GM21717 (cell line): Measurements from ENCODE around the gene USB1.

Source experiments
- ATAC-seq: cut with Tn5 transposase; IDR thresholded peaks from one replicate; pipeline ENCODE4 v1.9.1; 2021; ENCODE audit warnings: mild to moderate bottlenecking, moderate library complexity; ENCODE audit not compliant: unreplicated experiment

USB1 gene, protein sequence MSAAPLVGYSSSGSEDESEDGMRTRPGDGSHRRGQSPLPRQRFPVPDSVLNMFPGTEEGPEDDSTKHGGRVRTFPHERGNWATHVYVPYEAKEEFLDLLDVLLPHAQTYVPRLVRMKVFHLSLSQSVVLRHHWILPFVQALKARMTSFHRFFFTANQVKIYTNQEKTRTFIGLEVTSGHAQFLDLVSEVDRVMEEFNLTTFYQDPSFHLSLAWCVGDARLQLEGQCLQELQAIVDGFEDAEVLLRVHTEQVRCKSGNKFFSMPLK

DNA sequence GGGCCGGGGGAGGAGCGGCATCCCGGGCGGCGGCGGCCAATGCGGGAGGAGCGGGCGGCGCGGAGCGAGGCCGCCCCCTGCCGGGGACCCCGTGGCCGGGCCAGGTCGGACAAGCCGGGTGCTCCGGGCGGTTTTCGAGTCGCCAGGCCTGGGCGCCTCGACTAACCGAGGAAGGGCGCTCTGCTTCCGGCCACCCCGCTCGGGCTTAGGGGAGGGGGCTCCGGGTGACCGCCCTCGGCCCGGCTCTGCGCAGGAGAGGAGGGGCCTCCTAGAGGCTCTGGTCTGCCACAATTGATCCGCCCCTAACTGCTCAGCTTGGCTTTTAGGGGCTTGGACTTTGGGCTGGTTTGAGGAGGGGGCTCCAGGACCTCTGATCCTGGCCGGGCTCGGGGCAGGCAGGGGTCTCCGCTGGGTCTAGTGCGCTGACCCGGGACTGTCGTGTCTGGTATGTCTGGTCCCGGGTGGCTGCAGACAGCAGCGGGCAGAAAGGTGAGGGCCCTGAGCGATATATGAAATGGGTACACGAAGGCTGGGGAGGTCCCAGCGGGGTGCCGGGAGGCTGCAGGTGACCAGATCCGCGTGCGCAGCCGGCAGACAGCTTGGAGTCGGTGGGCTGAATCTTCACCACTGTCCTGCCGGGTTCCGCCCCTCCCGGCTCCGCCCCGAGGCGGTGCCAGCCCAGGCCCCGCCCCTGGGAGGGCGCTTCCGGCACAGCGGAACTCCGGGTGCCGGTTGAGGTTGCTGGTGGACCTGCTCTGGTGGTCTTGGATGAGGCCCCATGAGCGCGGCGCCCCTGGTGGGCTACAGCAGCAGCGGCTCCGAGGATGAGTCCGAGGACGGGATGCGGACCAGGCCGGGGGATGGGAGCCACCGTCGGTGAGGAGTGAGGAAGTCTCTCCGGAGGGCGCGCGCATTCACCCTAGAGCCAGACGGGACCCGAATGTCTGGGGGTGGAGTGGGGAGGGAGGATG, at the start of gene USB1:
TSS of gene USB1 (plus strand) at position 702 of the 971 bp plus-strand sequence. CDS start at position 779, 77 bp downstream.
- ATAC-seq = peak; percentile 82

DNA sequence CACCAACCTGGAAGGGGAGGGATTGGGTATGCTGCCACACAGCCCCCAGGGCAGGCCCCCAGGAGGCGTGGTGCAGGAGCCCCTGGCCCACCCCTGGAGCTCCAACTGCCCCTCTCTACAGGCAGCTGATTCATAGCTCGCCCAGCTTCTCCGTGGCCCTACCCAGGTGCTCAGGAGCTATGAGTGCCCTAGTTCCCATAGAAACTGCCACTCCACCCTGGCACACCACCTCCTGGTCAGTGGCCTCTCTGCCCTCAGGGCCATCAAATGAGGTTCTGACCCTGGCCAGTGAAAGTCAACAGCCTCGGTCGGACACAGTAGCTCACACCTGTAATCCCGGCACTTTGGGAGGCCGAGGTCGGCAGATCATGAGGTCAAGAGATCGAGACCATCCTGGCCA, 48.3 kb upstream of the USB1 start:
- no peak for ATAC-seq

DNA sequence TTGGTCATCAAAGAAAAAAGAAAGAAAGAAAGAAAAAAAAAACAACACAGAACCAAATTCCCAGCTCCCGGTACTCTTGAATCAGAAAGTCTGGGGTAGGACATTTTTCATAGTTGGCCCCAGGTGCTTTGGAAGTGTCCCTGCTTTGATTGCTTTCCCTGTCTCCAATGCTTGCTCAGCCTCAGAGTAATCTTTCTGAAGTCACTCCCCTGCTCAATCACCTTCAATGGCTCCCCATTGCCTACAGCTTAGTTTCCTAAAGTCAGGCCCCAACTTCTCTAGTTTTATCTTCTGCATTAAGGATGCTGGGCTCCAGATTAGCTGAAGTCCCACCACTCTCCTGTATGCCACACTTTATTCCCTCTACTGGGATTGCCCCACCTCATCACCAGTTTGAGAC, 47.4 kb upstream of the USB1 start:
- no peak for ATAC-seq

DNA sequence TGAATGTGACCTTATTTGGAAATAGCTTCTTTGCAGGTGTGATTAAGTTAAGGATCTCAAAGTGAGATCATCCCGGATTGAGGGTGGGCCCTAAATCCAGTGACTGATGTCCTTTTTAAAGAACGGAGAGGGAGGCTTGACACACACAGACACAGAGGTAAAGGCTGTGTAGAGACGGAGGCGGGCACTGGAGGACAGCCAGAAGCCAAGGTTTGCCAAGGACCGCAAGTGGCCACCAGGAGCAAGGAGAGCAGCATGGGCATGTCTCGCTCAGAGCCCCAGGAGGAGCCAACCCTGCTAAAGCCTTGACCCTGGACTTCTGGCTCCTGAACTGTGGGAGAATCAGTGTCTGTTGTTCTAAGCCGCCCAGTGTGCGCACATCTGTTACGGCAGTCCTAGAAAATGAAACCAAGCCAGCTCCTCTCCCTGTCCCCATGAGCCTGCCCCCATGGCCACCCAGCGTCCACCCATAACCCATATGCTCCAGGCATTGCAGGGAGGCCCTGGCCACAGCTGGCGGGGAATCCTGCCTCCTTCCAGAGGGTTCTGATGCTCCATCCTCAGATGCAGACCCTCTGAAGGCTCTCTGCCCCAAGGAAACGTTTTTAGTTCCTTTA, 45.5 kb upstream of the USB1 start:
- ATAC-seq = no peak

DNA sequence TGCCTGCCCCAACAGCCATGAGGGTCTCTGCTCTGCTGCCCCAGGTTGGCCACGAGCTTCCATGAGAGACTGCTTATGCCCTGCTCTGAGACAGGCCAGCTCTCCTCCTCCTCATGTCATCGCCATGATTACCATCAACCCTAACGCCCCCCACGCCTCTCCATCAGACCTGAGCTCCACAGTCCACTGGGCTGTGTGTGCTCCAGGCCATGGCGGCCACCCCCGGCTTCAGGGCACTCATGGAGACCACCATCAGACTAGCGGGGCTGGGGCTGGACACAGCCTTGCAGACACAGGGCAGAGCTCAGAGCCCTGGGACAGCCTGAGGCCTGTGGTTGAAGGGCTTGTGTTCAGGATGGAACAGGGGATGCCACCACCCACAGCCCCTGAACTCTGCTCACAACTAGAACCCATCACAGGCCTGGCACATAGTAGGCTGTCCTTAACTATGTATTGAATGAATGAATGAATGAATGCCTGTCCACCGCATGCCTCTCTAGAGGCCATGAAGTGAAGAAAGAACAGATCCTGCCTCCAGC, 44.9 kb upstream of the USB1 start:
- ATAC-seq = no peak

DNA sequence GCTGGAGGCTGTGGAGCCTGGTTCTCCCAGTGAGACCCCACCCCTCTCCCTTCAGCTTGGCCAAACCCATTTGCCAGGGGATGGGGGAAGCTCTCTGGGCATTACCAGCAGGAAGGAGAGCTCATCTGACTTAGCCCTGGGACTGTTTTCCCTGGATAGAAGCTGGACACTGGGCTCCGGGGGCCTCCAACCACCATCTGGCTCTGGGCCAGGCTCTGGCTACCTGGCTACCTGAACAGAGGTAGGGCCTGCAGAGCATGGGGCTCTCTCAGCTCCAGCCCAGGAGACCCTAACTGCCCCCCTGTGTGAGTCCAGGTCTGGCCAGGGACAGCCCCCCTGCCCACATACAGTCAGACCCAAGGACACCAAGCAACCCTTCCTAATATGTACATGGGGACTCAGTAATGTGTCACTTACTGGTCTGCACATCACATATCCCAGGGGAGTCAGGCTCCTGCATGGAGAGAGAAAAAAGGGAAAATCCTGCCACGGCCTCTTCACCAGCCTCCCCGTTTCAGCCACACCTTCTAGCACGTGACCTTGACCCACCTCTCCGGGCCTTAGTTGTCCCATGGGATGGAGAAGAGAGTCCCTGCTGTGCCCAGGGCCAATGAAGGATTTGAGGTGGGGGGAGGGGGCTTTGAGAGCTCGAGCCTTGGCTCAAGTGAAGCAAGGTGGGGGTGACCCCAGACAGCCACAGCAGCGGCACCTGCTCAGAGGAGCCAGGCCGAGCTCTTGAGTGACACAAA, 44.1 kb upstream of the USB1 start:
- no peak for ATAC-seq

DNA sequence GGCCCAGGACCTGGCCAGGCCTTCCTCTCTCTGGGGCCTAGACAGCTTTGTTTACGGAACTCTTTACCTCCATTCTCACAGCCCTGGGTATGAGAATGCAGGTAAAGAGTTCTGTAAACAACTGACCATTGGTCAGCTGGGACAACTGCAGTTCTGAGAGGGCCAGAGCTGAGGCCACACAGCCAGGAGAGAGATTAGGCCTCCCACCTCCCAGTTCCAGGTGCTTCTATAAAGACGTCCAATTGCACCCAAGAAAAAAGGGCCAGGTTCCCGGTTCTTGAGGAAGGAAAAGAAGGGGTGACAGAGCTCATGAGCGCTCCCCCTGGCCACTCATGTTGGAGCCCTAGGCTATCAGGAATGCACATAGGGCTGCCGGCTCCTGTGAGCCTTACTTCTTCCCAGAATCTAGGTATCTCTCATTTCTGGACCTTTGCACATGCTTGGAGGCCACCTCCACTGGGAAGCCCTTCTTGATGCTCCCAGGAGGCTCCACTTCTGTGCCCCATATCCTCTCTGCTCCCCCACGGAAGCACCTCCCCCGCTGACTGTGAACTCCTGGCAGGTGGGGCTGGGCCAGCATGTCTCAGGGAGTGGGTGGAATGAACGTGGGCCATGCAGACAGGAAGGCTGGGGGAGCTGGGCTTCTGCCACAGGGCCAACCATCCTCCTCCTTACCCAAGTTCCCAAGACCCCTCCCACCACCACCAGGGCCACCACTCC, 43.4 kb upstream of the USB1 start:
- ATAC-seq = no peak

DNA sequence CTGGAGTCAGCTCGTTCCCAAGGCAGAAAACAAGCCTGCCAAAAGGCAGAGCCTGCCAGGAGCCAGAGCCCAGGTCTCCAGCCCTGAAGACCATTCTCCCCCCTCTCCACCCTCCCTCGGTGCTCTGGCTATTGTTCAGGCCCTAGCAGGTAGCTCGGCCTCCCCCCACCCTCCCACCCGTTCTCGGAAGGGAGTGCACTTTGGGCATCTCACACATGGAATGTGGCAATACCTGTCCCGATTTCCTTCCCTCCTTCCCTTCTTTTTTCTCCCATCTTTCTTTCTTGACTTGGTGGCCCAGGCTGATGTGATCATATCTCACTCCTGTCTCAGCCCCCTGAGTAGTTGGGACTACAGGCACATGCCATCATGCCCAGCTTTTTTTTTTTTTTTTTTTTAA, 42.7 kb upstream of the USB1 start:
- no peak for ATAC-seq

DNA sequence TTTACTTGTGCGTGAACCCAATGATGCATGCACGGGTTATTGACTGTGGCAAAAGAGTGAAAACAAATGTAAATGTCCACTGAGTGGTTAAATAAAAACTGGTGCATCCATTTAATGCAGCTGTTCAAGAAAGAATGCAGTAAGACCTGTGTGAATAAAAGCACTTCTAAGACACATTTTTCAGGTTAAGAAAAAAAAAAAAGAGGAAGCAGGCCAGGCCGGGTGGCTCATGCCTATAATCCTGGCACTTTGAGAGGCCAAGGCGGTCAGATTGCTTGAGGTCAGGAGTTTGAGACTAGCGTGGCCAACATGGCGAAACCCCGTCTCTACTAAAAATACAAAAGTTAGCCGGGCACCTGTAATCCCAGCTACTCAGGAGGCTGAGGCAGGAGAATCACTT, 42.1 kb upstream of the USB1 start:
- no peak for ATAC-seq

DNA sequence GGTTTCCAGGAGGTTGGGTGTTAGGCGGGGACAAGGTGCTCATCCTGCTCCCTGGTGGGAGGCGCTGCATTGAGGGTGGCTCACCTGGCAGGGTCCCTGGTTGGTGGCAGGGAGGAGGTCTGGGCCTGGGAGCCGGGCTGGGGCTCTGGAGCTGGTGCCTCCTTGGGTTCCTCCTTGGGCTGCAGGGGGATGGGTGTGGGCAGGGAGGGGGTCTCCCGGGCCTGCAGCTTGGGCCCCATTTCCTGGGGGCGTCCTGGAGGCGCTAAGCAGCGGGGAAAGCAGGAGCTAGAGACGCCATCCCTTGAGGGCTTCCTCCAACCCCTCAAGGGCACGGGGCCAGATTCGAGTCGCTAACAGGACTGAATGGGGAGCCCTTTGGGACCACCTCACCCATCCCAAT, 41.4 kb upstream of the USB1 start:
- ATAC-seq = no peak

DNA sequence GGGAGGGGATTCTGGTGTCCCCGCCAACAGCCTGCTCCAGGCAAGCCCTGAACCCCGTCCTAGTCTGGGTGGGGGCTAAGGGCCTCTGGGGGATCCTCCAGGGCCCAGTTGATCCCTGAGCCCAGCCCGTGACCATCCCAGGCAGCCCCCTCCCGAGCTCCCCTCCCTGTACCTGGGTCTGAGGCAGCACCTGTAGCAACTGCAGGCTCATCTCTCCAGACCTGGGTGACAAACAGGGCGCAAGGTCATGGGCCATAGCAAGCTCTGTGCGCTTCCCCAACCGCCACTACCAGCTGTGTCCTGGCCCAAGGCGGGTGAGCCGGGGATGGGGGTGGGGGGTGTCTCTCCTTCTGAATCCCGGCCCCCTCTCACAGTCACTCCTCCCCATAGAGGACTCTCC, 40.9 kb upstream of the USB1 start:
- ATAC-seq = no peak

DNA sequence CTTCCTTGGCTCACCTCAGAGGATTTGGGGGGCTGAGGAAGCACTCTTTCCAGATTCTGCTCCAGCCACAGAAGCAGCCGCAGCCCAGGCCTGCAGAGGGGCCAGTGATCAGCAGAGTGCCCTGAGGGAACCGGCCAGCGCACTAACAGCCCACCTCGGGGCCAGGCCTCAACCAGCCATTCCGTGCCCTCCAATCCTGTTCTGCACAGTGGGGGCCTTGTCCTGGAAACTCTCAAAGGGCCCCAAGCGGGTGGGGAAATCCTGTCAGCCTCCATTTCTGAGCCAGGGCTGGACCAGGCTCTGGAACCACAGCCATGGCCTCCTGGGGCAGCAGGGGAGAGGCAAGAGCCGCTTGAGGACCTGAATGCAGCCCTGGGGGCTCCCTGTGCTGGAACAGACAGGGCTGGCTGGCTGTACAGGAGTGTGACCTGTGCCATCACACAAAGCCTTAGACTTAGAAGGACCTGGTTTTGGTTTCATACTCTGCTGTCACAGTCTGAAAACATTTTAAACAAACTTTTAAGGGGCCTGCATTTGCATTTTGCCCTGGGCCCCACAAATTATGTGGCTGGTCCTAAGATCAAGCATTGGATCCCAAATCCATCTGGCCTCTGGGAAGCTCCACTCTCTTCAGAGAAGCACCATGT, 40.3 kb upstream of the USB1 start:
- ATAC-seq = no peak

DNA sequence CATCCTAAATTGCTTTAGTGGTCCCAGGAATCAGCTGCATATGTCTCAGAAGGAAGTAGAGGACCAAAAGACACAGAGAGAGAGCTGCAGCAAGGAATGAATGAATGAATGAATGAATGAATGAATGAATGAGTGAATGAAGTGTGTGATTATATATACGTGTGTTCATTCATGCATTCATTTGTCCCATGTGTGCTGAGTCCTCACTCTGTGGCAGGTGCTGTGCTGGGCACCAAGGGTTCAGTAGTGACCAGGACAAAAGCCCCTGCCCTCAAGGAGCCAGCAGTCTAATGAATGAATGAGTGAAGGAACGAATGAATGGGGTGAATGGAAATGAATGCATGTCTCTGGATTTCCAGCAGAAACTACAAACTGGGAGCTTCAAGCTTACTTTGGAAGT, 39.7 kb upstream of the USB1 start:
- no peak for ATAC-seq

DNA sequence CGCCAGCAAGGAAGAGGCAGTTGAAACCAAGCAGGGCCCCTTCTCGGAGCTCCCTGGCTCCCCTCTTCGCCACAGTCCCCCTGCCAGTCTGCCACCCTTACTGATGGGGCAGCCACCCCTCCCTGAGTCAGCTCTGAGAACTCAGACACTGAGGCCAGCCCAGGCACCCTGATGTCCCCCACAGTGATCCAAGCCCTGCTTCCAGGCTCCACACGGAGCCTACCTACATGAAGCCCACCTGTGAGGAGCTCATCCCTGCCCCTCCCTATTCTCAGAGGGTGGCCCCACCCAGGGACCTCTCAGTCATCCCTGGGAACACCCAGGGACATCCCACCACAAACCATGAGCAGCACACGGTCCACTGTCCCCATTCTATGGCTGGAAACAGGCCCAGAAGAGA, 39.2 kb upstream of the USB1 start:
- ATAC-seq = no peak

DNA sequence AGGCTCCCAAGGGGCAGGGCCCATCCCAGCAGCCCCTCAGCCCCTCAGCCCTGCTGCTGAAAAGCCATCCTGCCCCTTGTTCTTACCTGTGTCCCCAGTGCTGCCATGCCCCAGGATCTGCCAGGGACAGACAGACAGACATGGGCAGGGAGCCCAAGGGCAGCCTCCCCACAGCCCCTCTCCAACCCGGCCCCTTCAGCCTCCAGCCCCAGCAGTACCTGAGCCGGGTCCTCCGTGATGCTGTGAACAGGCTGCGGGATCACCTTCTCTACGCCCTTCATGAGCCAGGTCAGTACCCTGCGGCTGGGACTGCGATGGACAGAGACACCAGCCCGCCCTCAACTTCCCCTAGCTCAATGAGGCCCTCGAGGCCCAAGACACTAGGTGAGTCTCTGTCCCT, 38.5 kb upstream of the USB1 start:
- ATAC-seq = no peak

DNA sequence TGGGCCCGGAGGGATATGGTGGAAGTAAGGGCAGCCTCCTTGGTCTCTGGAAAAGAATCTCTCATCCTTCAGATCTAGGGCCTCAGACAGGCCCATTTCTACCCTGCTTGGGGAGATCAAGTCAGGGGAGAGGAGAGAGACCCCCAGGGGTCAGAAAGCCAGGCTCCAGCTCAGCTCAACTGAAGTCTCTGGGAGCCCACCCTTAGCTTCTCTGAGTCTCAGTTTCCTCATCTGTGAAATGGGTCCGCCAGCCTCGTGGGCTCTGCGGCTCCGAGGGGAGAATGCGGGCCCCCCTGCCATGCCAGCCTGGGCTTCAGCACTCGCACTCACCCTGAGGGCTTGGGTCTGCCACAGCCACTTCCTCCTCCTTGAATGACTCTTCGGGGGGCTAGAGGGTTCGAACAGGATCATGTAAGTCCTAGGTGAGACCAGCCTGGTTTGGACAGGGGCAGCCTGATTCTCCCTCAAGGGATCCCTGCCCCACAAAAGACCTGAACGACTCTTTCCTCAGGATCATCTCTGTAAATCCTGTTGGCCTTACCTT, 37.0 kb upstream of the USB1 start:
- ATAC-seq = no peak

DNA sequence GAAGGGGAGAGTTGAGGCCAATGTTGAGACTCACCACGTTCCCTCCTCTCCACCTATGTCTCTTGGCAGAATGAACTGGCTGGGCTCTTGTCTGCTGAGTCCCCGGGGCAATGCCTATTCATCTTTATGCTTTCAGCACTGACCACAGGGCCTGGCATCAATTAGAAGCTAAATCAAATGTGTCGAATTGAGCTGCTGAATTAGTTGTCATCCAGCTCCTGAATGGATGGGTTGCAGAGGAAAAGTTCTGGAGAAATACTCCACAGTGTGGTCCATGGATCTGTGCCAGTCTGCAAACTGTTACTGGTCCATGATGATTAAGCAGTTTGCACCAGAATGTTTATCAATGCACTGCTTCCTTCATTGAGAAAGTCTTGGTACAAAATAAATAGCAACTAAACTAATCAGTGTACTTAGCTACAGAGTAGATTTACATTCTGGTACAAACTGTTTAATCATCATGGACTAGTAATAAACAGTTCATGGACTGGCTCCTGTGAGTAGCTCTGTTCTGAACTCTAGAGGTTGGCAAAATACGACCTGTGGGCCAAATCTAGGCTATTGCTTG, 34.9 kb upstream of the USB1 start:
- no peak for ATAC-seq

DNA sequence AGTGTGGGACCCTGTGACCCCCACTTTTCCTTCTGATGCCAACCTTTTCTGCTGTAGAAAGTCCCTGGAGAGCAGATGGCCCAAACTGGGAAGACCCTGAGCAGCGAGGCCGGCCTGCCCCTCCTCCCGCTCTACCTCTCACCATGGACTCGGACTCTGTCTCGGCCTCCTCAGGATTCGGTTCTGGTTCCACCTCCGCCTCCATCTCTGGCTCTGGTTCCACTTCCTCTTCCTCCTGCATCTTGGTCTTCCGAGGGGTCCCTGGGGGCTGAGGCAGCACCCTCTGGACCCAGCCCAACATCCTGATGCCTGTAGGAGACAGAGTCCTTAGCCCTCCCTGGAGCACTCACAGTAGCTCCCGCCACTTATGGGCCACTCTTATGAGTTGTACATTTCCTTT, 34.2 kb upstream of the USB1 start:
- ATAC-seq = no peak

DNA sequence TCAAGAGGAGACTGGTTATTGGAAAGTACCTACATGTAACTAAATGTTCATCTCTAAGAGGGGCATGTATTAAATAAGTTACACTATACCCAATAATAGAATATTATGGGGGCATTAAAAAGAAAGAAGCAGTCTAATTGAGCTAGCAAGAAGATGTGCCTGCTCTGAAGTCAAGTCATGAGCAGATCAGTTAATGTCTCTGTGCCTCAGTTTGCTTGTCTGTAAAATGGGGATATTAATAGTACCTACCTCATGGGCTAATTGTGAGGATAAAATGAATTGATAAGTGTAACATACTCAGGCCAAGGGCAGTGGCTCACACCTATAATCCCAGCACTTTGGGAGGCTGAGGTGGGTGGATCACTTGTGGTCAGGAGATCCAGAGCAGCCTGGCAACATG, 33.3 kb upstream of the USB1 start:
- ATAC-seq = no peak
